Coronary artery (tissue), 2 donors: ENCODE measurements around the gene RIN3.

Experiments
- DNase-seq: peaks from one replicate; pipeline ENCODE4 v3.0.0-alpha.2; 2017; ENCODE audit warnings: low spot score
- H3K27ac ChIP-seq, 2 donors: fragments of 200-600 bp; sonication (generic); one replicate each; pipeline ENCODE4 v1.5.1; 2016 to 2019
- H3K4me3 ChIP-seq: fragments of 200-600 bp; sonication (generic); 2 replicates; pipeline ENCODE4 v1.5.1; 2016; ENCODE audit warnings: mild to moderate bottlenecking, moderate library complexity
- CTCF ChIP-seq: fragments of 200-600 bp; sonication (generic); IDR thresholded peaks from one replicate; pipeline ENCODE4 v1.5.1; 2019; ENCODE audit warnings: antibody characterized with exemption

RIN3 gene

GRCh38 chr14:92653162-92653651 is 139.6 kb downstream of the RIN3 start:
- DNase-seq = no peak
- Histone ChIP-seq H3K4me3 (peak overlapping the region; percentile 52), H3K27ac (peak overlapping the region; percentile 61 to 95)
- no peak for TF ChIP-seq CTCF

DNA sequence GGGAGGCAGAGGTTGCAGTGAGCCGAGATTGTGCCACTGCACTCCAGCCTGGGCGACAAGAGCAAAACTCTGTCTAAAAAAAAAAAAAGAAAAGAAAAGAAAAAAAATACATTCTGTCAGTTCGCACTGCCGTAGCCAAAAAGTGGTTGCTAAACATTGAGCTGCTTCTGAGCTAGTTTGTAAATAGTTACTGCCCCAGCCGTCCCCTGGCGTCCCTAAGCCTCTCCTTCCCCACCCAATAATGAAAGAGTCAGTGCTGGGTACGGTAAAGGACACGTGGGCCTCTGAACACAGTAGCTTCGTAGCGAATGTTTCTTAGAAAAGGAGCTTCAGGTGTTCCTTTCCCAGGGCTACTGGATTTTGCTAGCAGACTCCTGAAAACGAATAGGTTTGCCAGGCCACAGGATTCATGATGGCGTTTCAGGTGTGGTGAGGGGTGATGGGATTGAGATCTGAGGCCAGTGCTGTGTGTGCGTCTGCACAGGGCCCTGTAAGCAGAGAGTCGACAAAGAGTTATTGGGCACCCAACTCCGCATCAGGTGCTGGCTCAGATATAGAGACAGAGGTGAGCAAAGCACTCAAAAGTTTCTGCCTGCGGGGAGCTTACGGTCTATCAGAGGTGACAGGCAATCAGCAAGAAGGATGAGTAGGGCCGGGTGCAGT is 140.8 kb downstream of the RIN3 start:
- Histone ChIP-seq H3K27ac (peak overlapping the region in 1 of 2 donors; percentile 34), H3K4me3 (peak overlapping the region; percentile 13)
- no peak for DNase-seq
- no peak for TF ChIP-seq CTCF

DNA sequence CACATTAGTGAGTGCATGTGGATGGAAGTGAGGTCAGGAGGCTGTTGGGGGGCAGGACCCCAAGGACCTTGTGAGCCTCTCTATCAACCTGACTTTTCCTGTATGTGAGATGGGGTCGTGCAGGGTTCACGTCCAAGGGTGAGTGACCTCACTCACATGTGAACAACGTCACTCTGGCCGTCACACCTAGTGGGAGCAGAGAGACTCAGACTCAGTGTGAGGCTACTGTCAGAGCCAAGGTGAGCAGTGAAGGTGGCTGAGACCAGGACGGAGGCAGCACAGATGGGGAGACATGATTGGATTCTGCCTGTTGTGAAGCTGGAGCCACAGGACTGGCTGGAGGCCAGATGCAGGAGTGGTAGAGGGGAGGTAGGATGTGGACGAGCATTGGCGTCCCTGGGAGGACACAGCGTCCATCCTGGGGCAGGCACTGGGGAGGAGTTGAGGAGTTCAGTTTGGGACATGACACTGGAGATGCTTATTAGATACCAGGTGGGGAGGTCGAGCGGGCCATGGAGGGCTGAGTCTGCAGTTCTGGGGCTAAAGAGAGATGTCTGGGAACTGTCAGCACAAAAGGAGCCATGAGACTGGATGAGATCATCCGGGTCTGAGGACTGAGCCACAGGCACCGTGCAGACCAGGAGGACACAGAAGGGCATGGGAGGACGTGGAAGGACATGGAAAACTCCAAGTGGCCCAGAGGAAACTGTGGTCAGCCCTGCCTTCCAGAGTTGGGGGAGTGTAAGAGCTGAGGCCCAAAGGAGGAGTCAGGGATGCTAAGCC is 142.0 kb downstream of the RIN3 start:
- DNase-seq = no peak

DNA sequence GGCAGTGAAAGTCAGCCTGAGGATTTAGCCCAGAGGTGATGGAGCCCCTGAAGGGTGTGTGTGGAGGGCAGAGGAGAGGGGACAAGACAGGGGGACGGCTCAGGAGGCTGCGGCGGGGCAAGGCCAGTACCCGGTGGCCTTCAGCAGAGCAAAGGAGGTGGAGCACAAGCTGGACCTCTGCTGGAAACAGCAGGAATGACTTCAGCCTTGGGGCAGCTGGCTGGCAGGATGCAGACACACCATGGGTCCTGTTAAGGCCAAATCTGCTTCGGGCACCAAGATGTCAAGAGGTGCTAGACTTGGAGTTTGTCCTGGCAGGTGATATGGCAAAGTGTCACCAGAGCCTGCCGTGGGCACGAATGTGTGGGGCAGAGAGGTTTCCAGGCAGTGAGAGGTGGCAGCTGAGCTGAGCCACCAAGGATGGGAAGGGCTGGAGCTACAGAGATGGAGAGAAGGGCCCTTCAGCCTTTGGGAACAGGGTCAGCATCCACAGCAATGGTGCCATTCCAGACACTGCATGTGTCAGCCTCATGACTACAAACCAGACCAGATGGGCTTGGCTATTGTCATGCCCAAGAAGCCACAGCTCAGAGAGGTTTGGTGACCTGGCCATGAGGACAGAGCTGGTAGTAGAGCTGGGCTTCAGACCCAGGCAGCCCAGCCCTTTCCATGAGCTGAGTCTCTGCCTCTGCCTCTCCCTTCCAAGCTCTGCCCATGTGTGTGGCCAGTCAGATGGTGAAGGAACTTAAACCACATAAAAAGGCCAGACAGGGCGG is 142.9 kb downstream of the RIN3 start:
- no peak for TF ChIP-seq CTCF
- DNase-seq = no peak
- peak overlapping the region; percentile 35 for H3K4me3 ChIP-seq
- H3K27ac ChIP-seq = peak overlapping the region; percentile 34 to 77

More for the DNA sequence above, 142.0 kb downstream of the RIN3 start:
- no peak for TF ChIP-seq CTCF
- H3K27ac ChIP-seq = peak overlapping the region; percentile 34 to 77
- peak overlapping the region; percentile 40 for H3K4me3 ChIP-seq

DNA sequence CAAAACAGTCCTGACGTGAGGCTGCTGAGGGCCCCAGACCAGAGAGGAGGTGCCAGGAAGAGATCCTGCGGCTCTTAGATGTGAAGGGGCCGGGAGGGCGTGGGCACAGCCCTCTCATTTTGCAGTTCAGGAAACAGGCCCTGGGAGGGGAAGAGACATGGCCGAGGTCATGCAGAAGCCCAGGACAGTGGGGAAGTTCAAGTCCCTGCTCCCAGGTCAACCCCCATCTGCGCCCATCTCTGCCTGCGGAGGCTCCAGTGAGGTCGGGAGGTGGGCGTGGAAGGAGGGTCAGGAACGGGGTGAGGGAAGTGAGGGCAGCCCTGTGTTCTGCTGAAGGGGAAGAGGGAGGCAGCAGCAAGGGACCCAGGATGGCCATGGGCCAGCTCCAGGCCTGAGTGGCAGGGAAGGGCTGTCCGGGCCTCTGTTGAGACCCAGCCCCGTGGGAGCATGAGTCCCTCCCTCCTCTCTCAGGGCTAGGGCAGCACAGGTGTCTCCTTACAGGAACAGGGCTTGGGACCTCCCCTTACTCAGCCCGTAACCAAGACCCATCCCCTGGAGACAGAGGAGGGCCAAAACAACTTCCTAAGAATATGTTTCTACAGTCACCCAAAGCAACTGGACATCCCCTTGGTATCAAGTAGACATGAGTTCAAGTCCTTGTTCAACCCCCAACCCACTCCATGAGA is 144.0 kb downstream of the RIN3 start:
- no peak for DNase-seq
- H3K4me3 ChIP-seq = no peak overlapping the region

More for the DNA sequence above, 144.0 kb downstream of the RIN3 start:
- no peak for TF ChIP-seq CTCF
- H3K27ac ChIP-seq = peak overlapping the region in 1 of 2 donors; percentile 77
